GM20000 (cell line): ENCODE data around the gene MTA2.

Experiments
- DNase-seq: peaks from one replicate; pipeline ENCODE4 v3.0.0; 2012; ENCODE audit warnings: low spot score
- TF ChIP-seq, protein P1 (sequence below): IDR thresholded peaks from 2 replicates; pipeline ENCODE4 v1.5.1; 2012; ENCODE audit warnings: mild to moderate bottlenecking, control low read depth; ENCODE audit errors: extremely low read depth, missing control alignments

The MTA2 gene

DNA sequence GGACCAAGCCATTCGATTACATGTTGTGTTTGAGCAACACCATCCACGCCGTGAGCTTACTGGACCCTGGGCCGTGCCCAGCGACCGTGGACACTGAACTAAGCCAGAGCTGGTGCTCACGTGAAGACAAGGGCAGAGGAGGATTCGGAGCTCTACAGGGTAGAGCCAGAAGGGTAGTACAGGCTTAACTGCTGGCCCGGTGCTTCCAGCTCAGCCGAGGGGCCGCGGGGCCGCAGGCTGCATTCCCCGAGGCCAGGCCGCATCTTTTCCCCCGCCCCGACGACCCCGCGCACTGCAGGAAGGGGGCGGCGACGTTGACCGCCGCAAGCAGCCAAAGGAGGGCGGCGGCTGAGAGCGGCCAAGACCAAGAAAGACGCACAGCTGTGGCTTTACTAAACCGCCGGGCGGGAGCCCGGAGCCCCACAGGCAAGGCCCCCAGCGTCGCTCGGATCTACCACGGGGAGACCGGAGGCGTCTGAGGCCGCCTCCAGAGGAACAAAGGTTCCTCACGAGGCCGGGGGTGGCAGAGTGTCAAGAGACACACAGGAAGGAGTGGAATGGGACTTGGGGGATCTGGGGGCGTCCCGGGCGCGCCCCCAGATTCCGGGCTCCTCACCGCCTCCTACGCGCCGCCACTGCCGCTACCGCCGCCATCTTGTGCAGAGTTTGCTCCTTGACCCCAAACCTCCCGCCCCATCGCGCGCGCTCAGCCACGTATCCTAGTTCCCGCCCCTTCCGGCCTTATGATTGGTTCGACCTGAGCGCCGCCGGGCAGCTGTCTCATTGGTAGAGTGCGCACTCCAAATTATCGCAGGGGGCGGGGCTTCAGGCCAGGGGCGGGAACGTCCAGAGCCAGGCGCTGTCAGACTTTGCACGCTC is 44.5 kb upstream of the MTA2 start, which contains the start of gene GANAB:
TSS of gene GANAB (minus strand) at position 668 of the 879 bp plus-strand sequence. CDS start at position 654, 14 bp downstream.
- peak; percentile 99 for DNase-seq
- TF ChIP-seq, protein P1, sequence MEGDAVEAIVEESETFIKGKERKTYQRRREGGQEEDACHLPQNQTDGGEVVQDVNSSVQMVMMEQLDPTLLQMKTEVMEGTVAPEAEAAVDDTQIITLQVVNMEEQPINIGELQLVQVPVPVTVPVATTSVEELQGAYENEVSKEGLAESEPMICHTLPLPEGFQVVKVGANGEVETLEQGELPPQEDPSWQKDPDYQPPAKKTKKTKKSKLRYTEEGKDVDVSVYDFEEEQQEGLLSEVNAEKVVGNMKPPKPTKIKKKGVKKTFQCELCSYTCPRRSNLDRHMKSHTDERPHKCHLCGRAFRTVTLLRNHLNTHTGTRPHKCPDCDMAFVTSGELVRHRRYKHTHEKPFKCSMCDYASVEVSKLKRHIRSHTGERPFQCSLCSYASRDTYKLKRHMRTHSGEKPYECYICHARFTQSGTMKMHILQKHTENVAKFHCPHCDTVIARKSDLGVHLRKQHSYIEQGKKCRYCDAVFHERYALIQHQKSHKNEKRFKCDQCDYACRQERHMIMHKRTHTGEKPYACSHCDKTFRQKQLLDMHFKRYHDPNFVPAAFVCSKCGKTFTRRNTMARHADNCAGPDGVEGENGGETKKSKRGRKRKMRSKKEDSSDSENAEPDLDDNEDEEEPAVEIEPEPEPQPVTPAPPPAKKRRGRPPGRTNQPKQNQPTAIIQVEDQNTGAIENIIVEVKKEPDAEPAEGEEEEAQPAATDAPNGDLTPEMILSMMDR: no peak

DNA sequence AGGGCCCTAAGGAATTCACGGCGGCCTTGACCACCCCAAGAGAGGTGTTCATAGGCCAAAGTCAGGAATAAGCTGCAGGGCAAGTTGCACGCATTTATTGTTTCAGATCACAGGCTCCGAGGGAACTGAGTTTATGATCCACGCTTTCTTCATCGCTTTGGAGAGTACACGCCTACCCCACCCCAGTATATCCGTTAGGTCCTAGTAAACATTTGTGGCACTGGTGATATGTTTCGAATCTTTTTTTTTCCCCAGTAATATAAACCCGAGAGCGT is 43.9 kb upstream of the MTA2 start:
- DNase-seq: no peak
- TF ChIP-seq, protein P1: no peak

DNA sequence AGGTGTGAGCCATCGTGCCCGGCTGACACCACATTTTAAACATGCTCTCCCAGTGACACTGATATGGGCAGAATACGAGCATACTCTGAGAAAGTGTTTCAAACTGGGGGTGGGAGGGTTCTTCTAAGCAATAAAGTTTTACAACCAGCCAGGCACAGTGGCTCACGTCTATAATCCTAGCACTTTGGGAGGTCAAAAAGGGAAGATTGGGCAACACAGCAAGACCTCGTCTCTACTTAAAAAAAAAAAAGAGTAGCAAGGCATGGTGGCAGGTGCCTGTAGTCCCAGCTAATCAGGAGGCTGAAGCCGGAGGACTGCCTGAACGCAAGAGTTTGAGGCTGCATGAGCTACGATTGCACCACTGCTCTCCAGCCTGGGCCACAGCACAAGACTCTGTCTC is 42.6 kb upstream of the MTA2 start:
- TF ChIP-seq, protein P1: no peak

DNA sequence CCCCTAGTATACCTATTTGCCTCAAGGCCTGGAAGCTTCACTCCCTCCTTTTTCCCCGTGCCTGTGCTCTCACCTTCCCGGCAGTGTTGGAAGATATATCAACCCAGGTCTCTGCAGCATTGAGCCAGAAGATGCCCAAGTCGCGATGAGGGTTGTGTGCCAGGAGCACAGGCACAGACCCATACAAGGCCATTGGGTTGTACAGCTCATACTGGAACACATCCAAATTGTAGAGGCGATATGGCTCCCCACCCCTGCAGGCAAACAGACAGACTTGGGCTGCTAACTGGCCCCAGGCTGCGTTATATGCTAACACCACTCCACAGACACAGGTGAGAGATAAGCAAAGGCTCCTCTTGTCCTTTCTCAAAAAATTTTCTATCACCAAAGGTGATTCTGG is 30.8 kb upstream of the MTA2 start:
- TF ChIP-seq, protein P1: no peak
- no peak for DNase-seq

More for the DNA sequence above, 42.6 kb upstream of the MTA2 start:
- DNase-seq: no peak

DNA sequence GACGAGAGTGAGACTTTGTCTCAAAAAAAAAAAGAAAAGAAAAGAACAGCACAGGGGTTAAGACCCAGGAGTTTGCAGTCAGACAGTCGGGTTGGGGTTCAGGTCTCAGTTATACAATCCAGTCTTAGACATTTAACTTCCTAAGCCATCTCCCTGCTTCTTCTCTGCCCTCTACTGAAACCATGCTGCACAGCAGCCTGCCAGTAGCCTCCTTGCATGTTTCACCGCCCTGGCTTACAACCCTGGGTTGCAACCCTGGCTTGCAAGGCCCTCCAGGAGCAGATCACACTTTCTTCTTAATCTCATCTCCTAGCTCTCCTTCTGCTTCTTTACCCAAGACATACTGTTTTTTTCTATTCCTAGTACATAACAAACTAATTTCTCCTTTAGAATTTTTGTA is 26.0 kb upstream of the MTA2 start:
- DNase-seq: no peak
- TF ChIP-seq, protein P1: no peak

DNA sequence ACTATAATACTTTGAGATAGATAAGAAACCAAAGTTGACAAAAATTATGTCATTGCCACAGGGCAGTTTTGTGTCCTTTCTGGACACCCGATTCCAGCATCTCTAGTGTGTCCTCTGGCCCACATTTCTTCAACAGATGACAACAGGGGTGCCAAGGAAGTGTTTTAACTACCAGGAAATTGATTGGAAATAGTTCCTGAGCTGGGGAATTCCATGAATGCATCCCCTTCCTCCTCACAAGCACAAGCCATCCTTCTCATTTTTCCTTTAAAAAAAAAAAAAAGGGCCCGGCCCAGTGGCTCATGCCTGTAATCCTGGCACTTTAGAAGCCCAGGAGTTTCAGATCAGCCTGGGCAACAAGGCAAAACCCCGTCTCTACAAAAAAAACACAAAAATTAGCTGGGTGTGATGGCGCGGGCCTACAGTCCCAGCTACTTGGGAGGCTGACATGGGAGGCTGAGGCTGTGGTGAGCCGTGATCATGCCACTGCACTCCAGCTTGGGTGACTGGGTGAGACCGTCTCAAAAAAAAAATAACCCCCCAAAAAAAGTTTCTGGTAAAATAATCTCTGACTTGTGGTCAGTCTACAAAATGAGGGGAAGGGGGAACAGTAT is 20.9 kb upstream of the MTA2 start:
- no peak for DNase-seq
- TF ChIP-seq, protein P1: no peak
